Hematopoietic multipotent progenitor cell treated with erythropoietin and hydrocortisone succinate and interleukin-3 and kit ligand, for 6 days (in vitro differentiated cells): ENCODE data around the gene PRUNE2.
A peak's percentile ranks its signal among the peaks of the same experiment; 100 is the strongest.

Experiments used
- DNase-seq: peaks from one replicate; pipeline ENCODE4 v3.0.0-alpha.2; 2015

Gene PRUNE2

GRCh38 chr9:76564297-76564696 lies 341.6 kb downstream of the PRUNE2 start:
- no peak for DNase-seq

GRCh38 chr9:76562511-76562911 lies 343.4 kb downstream of the PRUNE2 start:
- DNase-seq, result peak; percentile 74

GRCh38 chr9:76561900-76562299 lies 344.0 kb downstream of the PRUNE2 start:
- DNase-seq, result no peak
